Suprapubic skin (tissue), 3 donors: ENCODE results near the gene PORCN.

Experiments used
- CTCF ChIP-seq, 2 donors: fragments of 200-600 bp in 1 of 2; fragments of 450-650 bp in 1 of 2; sonication (generic) in 1 of 2; IDR thresholded peaks; one replicate each; pipeline ENCODE4 v1.5.1; 2016 to 2019; ENCODE audit warnings: antibody characterized with exemption in 2 of 2, mild to moderate bottlenecking in 1 of 2, moderate library complexity in 1 of 2
- EP300 ChIP-seq: sonication (generic); formaldehyde crosslinking; IDR thresholded peaks from one replicate; pipeline ENCODE4 v1.6.1; 2017; ENCODE audit warnings: antibody characterized with exemption
- POLR2A ChIP-seq, 2 donors: fragments of 450-650 bp; IDR thresholded peaks; one replicate each; pipeline ENCODE4 v1.6.1; 2017; ENCODE audit warnings: antibody characterized with exemption in 2 of 2, mild to moderate bottlenecking in 2 of 2, moderate library complexity in 2 of 2

GRCh38 chrX:48480142-48480541 is 28.6 kb upstream of the PORCN start:
- TF ChIP-seq CTCF (IDR thresholded peaks at IDR 0.05) (no peak), POLR2A (IDR thresholded peaks at IDR 0.05) (no peak), EP300 (no peak)
